Right forelimb (tissue), 1 donor: ENCODE data around the gene CHST15.
"Not testable (repeated sequence)": the region's sequence is repeated elsewhere in the genome, so short reads cannot be mapped to it uniquely, and the experiment has no call there.

Experiments used
- DNase-seq: peaks from one replicate; pipeline ENCODE4 v3.0.0-alpha.2; 2018

CHST15 gene

DNA sequence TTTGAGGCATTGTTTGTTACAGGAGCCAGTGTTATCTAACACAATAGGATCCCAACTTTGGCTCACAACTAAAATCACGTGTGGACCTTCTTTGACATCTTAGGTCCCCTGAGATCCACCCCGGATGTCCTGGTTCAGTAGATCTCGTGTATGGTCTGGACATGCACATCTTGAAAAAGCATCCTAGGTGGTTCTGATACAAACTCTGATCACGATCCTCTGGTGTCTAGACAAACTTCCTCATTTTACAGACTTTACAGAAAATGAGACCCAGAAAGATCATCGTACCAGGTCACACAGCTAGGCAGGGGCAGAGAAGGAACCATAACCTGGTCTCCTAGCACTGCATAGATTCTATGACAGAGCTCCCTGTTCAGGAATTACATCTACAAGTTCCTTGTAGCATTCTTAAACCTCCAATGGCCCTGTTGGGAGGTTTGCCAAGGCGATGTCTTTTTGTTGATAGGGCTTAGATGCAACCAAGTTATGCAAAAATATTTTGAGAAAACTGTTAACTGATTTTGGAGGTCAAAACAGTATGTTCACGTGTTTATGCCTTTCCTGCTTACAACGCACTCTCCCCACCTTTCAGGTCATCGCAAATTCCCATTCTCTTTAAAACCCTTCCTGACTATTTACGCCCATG, 30.8 kb upstream of the CHST15 start:
- no peak for DNase-seq

- no peak for DNase-seq
Measured at GRCh38 chr10:124123156-124123555, 29.8 kb upstream of the CHST15 start.

DNA sequence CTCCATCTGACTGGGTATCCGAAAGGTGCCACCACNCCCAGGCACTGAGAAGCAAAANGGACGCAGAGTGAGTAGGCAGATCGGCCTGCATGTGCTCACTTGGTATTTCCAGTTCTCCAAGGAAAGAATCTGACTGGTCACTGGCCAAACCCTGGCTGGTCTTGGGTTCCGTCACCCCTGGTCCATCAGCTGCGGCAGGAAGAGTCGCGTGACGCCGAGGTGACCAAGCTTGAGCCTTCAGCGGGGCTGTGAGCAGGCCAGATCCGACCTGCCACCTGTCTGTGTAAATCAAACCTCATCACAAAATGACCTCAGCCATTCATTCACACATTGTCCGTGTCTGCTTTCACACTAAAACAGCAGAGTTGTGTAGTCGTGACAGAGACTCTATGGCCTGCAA, 28.8 kb upstream of the CHST15 start:
- no peak for DNase-seq

- no peak for DNase-seq
Measured at GRCh38 chr10:124120410-124121061, 27.1 kb upstream of the CHST15 start.

GRCh38 chr10:124119946-124120345, 26.5 kb upstream of the CHST15 start:
- DNase-seq, result peak; percentile 58

GRCh38 chr10:124119216-124119615, 25.8 kb upstream of the CHST15 start:
- no peak for DNase-seq

DNA sequence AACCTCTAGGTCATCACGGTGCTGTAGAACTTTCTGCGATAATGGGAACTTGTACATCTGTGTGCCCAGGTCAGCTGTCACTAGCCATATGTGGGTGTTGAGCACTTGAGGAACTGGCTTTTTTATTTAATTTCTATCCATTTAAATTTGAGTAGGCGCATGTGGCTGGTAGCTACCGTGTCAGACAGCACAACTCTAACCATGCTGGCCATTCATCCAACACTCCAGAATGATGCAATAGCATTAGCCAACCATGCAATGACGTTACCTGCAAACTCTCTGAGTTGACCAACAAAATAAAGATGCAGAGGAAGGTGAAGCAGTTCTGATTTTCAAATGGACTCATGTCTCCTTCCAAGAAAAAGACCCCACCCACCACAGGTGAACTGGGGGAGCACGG, 24.4 kb upstream of the CHST15 start:
- DNase-seq, result no peak

GRCh38 chr10:124117511-124117785, 24.1 kb upstream of the CHST15 start:
- no peak for DNase-seq

GRCh38 chr10:124116771-124117510, 23.5 kb upstream of the CHST15 start:
- DNase-seq, result no peak

GRCh38 chr10:124114696-124115095, 21.3 kb upstream of the CHST15 start:
- DNase-seq, result no peak

- no peak for DNase-seq
Measured at GRCh38 chr10:124112891-124113580, 19.6 kb upstream of the CHST15 start.

DNA sequence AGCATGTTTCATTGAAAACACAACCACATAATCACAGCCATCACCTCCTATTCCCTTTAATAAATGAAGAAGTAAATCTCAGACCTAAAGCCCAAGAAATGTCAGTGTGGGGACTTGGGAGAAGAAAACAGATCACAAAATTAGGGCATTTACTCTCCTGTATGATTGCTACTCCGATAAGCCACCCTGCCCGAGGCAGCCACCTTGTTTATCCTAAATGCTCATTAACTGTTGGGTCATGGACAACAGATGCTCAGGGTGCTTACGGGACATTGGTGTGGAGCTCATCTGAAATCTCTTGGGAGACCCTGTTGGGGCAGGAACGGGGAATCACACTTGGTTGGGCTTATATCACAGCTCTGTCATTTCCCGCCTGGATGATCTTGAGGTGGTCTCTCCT, 17.5 kb upstream of the CHST15 start:
- no peak for DNase-seq

GRCh38 chr10:124109261-124109660, 15.9 kb upstream of the CHST15 start:
- no peak for DNase-seq

GRCh38 chr10:124107072-124107471, 13.7 kb upstream of the CHST15 start:
- no peak for DNase-seq

- DNase-seq, result no peak
Measured at GRCh38 chr10:124106241-124106879, 13.0 kb upstream of the CHST15 start.

GRCh38 chr10:124105594-124105993, 12.2 kb upstream of the CHST15 start:
- no peak for DNase-seq

- DNase-seq, result no peak
Measured at GRCh38 chr10:124105045-124105444, 11.6 kb upstream of the CHST15 start.

GRCh38 chr10:124104011-124104627, 10.7 kb upstream of the CHST15 start:
- DNase-seq, result no peak

- no peak for DNase-seq
Measured at GRCh38 chr10:124101351-124101750, 8.0 kb upstream of the CHST15 start.

DNA sequence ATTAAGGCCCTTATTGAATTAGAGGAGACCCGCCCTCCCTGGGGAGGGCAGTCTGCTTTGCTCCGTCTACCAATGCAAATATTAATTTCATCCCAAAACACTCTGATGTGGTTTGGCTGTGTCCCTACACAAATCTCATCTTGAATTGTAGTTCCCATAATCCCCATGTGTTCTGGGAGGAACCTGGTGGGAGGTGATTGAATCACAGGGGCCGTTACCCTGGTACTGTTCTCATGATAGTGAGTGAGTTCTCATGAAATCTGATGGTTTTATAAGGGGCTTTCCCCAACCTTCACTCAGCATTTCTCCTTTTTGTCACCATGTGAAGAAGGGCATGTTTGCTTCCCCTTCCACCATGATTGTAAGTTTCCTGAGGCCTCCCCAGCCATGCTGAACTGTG, 7.3 kb upstream of the CHST15 start:
- not testable (repeated sequence) for DNase-seq

DNA sequence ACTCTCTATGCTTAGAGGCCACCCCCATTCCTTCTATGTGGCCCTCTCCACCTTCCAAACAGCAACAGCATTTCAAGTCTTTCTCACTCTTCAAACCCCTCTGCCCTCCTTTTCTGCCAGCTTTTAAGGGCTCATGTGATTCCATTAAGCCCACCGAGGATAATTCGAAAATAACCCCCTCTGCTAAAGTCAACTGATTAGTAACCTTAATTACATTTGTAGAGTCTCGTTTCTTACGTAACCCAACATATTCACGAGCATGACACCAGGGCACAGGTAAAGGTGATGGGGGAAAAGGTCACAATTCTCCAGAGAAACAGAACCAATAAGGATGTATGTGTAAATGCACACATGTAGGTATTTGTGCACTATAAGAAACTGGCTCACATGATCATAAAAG, 6.7 kb upstream of the CHST15 start:
- DNase-seq, result no peak

GRCh38 chr10:124099604-124100003, 6.2 kb upstream of the CHST15 start:
- DNase-seq, result no peak

DNA sequence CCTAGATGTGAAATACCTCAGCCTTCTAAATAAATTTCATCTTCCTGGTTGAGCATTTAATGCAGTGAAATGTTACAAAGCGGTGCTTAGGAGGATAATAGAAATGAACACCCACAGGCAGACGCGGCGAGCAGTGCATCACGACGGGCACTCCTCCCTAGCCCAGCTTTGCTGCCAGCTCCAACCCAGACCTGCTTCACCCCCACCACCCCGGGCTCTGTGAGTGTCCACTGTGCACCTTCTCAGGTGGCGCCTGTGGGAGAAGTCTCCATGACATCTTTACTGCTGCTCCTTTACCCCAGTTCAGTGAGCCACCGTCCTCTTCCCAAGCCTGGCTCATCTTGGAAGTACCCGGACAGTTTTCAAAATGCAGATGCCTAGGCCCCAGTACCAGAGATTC, 5.2 kb upstream of the CHST15 start:
- DNase-seq, result no peak
